ENCODE measurements around the gene PGLYRP1.

The PGLYRP1 gene

DNA sequence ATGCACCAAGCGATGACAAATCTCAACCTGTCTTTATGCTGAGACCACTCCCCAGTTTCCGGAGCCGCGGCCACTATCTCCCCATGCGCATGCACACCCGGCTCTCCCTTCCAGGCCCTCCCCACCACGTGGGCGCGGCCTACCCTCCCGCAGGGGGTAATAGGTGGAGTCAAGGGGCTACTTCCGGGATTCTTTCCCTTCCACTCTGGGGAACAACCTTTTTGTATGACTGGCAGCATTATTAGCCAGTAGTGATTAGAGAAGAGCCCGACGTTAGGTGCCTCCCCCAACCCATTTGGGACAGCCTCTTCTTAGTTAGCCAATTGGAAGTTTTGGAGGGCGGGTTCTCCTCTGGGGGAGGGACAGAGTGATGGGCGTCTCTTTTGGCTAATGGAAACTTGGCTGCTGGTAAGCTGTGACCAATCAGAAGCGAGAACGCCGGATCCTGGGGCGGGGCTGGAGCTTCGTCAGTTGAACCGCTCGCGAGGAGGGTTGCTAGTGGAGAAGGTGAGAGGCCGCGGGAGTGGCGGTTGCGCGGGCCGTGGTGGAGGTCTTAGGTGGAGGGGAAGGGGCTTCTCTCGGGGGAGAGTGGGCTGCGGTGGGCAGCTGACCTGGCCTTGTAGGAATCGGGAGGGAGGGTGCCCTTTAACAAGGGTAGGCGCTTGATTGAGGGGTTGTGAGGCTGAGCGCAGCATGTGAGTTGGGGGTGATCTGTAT, 27.7 kb downstream of the PGLYRP1 start, which contains the start of gene CCDC61:
Gene CCDC61, plus strand, starts transcription at position 470 of the 717 bp plus-strand sequence. CDS start 7,552 bp downstream, outside the sequence.
- peak; percentile 99 for DNase-seq (ENCODE audit: low read depth)
- TF ChIP-seq CTCF (conservative IDR thresholded peaks at IDR 0.05; ENCODE audit: low read length) = no peak
- peak within 1 kb of the TSS; percentile 95 for H3K4me3 ChIP-seq (ENCODE audit: low read length)

DNA sequence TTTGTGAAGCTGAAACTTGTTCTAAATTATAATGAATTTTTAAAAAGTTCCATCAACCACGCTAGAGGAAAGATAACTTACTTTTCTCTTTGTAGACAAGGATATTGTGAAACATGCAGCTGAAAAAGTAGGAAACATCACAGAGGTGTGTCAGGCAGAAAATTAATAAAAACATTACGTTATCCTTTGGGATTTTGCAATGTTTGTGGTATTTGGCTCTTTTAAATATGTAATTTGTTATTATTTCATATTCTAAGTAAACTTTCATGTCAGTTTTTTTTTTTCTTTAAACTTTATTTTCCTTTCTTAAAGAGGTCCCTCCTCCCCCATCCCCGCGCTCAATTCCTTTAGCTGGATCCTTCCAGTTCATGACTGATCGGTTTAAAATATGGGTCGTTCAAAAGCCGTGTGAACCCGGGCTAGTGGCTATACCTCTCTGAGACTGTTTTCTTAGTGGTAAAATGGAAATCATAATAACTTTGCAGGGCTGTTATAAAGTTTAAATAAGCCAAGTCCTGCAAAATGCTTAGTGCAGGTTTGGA, 28.3 kb downstream of the PGLYRP1 start:
- peak overlapping the region; percentile 74 for H3K4me3 ChIP-seq (ENCODE audit: low read length)
- DNase-seq (ENCODE audit: low read depth) = peak; percentile 13
- no peak for TF ChIP-seq CTCF (conservative IDR thresholded peaks at IDR 0.05; ENCODE audit: low read length)

DNA sequence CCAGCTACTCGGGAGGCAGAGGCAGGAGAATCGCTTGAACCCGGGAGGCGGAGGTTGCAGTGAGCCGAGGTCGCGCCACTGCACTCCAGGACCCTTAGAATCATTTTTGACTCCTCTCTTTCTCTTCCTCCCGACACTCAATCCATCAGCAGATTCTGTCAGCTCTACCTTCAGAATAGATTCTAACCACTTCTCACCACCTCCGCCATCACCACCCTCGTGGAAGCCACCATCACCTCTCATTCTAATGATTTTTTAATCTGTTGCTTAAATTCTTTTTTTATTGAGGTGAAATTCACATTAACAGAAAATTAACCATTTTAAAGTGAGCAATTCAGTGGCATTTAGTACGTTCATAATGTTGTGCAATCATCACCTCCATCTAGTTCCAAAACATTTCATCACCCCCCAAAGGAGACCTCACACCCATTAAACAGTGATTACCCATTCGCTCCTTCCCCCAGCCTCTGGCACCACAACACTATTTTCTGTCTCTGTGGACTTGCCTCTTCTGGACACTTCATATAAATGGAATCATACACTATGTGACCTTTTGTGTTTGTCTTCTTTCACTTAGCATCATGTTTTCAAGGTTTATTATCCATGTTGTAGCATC, 32.6 kb downstream of the PGLYRP1 start:
- no peak overlapping the region for H3K4me3 ChIP-seq (ENCODE audit: low read length)
- peak; percentile 6 for DNase-seq (ENCODE audit: low read depth)
- no peak for TF ChIP-seq CTCF (conservative IDR thresholded peaks at IDR 0.05; ENCODE audit: low read length)

GRCh38 chr19:45985321-45985720, 37.5 kb downstream of the PGLYRP1 start:
- H3K4me3 ChIP-seq (ENCODE audit: low read length) = no peak overlapping the region
- no peak for TF ChIP-seq CTCF (conservative IDR thresholded peaks at IDR 0.05; ENCODE audit: low read length)
- no peak for DNase-seq (ENCODE audit: low read depth)

DNA sequence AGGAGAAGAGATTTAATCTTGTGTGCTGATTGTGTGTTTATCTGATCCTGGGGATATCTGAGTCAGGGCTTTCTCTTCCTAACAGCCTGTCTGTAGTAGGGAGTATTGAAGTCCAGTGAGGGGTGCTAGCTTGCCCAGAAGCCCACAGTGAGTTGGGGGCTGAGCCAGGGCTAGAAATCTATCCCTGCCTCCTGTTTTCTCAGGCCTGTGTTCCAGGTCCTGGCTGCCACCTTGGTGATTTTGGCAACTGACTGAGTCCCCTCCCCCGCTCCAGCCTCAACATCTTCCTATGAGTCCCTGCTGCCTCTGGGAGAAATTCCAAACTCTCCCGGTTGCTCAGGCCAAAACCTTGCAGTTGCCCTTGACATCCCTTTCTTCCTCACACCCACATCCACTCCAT, 41.5 kb downstream of the PGLYRP1 start:
- H3K4me3 ChIP-seq (ENCODE audit: low read length) = no peak overlapping the region
- TF ChIP-seq CTCF (conservative IDR thresholded peaks at IDR 0.05; ENCODE audit: low read length) = no peak
- DNase-seq (ENCODE audit: low read depth) = peak; percentile 9

DNA sequence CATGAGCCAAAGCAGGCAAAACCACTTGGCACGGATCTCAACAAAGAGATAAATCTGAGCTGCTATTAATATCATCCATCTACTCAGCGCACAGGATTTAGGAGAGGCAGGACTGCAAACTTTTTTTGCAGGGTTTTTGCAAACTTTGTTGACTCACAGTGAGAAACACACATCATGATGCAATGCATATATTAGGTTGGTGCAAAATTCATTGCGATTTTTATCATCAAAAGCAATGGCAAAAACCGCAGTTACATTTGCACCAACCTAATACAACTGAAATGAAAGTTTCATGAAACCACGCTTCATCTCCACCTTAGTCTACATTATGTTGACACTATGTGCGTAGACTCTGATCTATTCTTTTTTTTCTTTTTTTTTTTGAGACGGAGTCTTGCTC, 44.7 kb downstream of the PGLYRP1 start:
- no peak for TF ChIP-seq CTCF (conservative IDR thresholded peaks at IDR 0.05; ENCODE audit: low read length)
- H3K4me3 ChIP-seq (ENCODE audit: low read length) = no peak overlapping the region
- DNase-seq (ENCODE audit: low read depth) = no peak

- no peak for DNase-seq (ENCODE audit: low read depth)
- H3K4me3 ChIP-seq (ENCODE audit: low read length) = no peak overlapping the region
- no peak for TF ChIP-seq CTCF (conservative IDR thresholded peaks at IDR 0.05; ENCODE audit: low read length)
These were observed 46.7 kb downstream of the PGLYRP1 start for GRCh38 chr19:45976178-45976577.

All from AG10803 (cell line).